GM21825 (cell line): ENCODE measurements around the gene HMGN1.
"Not testable (repeated sequence)": the region's sequence is repeated elsewhere in the genome, so short reads cannot be mapped to it uniquely, and the experiment has no call there.

Experiments
- ATAC-seq: cut with Tn5 transposase; IDR thresholded peaks from one replicate; pipeline ENCODE4 v1.9.1; 2021; ENCODE audit warnings: mild to moderate bottlenecking, moderate library complexity; ENCODE audit not compliant: unreplicated experiment

Gene HMGN1

GRCh38 chr21:39348355-39349210, at the start of gene HMGN1:
HMGN1 (minus strand) TSS chr21:39349088; CDS start chr21:39348917, 171 bp downstream.
- ATAC-seq = peak; percentile 48

GRCh38 chr21:39397646-39398385, 48.9 kb upstream of the HMGN1 start:
- no peak for ATAC-seq

- no peak for ATAC-seq
These were observed 44.1 kb upstream of the HMGN1 start for GRCh38 chr21:39392981-39393380.

- ATAC-seq = no peak
These were observed 41.4 kb upstream of the HMGN1 start for GRCh38 chr21:39390212-39390765.

GRCh38 chr21:39388811-39389155, 39.9 kb upstream of the HMGN1 start:
- ATAC-seq = no peak

- peak; percentile 79 for ATAC-seq
These were observed 39.3 kb upstream of the HMGN1 start for GRCh38 chr21:39388038-39388810.

GRCh38 chr21:39387461-39388037, 38.7 kb upstream of the HMGN1 start:
- peak; percentile 33 for ATAC-seq

- no peak for ATAC-seq
These were observed 38.0 kb upstream of the HMGN1 start for GRCh38 chr21:39386899-39387298.

GRCh38 chr21:39386194-39386593, 37.3 kb upstream of the HMGN1 start:
- no peak for ATAC-seq

- ATAC-seq = peak; percentile 29
These were observed 36.6 kb upstream of the HMGN1 start for GRCh38 chr21:39385299-39386145.

GRCh38 chr21:39384674-39385298, 35.9 kb upstream of the HMGN1 start:
- ATAC-seq = no peak

- ATAC-seq = not testable (repeated sequence)
These were observed 33.2 kb upstream of the HMGN1 start for GRCh38 chr21:39382096-39382495.

- ATAC-seq = no peak
These were observed 32.1 kb upstream of the HMGN1 start for GRCh38 chr21:39381009-39381408.

GRCh38 chr21:39379986-39380891, 31.4 kb upstream of the HMGN1 start:
- ATAC-seq = peak; percentile 93

- ATAC-seq = no peak
These were observed 28.7 kb upstream of the HMGN1 start for GRCh38 chr21:39377444-39378050.

GRCh38 chr21:39375446-39375845, 26.6 kb upstream of the HMGN1 start:
- ATAC-seq = no peak

- ATAC-seq = no peak
These were observed 25.2 kb upstream of the HMGN1 start for GRCh38 chr21:39374046-39374445.

GRCh38 chr21:39373634-39374033, 24.7 kb upstream of the HMGN1 start:
- ATAC-seq = peak; percentile 52
